GM12892 (cell line): ENCODE results near the gene DACT3.

Experiments
- POLR2A ChIP-seq: IDR thresholded peaks from 2 replicates; pipeline ENCODE4 v1.6.1; 2011; ENCODE audit warnings: low read depth, low read length, control low read depth
- POLR2AphosphoS5 ChIP-seq: IDR thresholded peaks from 2 replicates; pipeline ENCODE4 v1.6.1; 2011; ENCODE audit warnings: low read depth, low read length, control low read depth
- TAF1 ChIP-seq: IDR thresholded peaks from 2 replicates; pipeline ENCODE4 v1.6.1; 2011; ENCODE audit warnings: low read depth, mild to moderate bottlenecking, control low read depth, low read length, borderline replicate concordance

DNA sequence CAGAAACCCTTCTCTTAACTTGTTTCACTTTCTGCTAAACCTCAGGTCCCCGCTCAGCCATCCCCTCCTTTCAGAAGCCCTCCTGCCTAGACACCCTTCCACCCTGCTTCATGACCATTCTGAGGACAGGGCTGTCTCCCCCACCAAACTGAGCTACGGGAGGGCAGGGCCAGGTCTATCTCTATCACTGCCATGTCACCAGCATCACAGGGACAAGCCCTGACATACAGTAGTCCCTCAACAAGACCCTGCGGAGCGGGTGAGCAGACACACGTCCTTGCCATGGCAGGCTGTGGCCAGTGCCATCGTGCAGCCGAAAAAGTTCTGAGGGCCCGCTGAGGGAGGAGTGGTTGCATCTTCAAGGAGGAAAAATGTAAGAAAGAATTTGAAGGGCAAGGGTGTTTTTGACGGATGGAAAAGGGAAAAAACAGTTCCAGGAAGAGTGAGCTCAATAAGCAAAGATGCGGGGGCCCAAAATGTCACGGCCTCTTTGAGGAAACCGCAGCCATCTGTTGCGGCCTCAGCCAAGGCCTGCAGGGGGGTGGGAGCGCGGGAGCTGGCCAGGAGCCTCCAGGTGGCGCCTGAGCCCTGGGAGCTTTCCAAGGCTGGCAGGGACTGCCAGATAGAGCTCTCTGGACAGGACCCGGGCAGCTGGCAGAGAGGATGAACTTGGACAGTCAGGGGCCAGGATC lies 44.2 kb downstream of the DACT3 start:
- TF ChIP-seq POLR2AphosphoS5: no peak
- TF ChIP-seq POLR2A: no peak
- TF ChIP-seq TAF1: no peak
